Esophagus muscularis mucosa (tissue), 4 donors: ENCODE results near the gene FRMD5. TPM values are rescaled to one million over a fixed set of nuclear protein-coding genes. Genes with fewer than 3 reads are reported as not detected.

Experiments used
- DNase-seq: peaks from one replicate; pipeline ENCODE4 v3.0.0-alpha.2; 2017; ENCODE audit errors: extremely low spot score
- H3K27ac ChIP-seq, 4 donors: fragments of 200-600 bp; sonication (generic); replicated peaks in 1 of 4; 1 replicate in 3 of 4; 2 replicates in 1 of 4; pipeline ENCODE4 v1.5.1; 2016 to 2019; ENCODE audit warnings: mild to moderate bottlenecking in 1 of 4
- H3K27me3 ChIP-seq, 4 donors: fragments of 200-600 bp; sonication (generic); one replicate each; pipeline versions ENCODE4 v1.5.1 to v1.6.0; 2016 to 2019
- H3K36me3 ChIP-seq, 4 donors: fragments of 200-600 bp; sonication (generic); one replicate each; pipeline ENCODE4 v1.5.1; 2016 to 2019
- H3K4me1 ChIP-seq, 4 donors: fragments of 200-600 bp; sonication (generic); one replicate each; pipeline ENCODE4 v1.5.1; 2016 to 2019
- H3K4me3 ChIP-seq, 4 donors: fragments of 200-600 bp; sonication (generic); 1 replicate in 2 of 4; 2 replicates in 2 of 4; pipeline ENCODE4 v1.5.1; 2016 to 2019; ENCODE audit warnings: mild to moderate bottlenecking in 4 of 4, moderate library complexity in 1 of 4
- H3K9me3 ChIP-seq, 4 donors: fragments of 200-600 bp; sonication (generic); 1 replicate in 3 of 4; 2 replicates in 1 of 4; pipeline ENCODE4 v1.5.1; 2016 to 2019
- CTCF ChIP-seq, 3 experiments: fragments of 200-600 bp in 2 of 3; fragments of 450-650 bp in 1 of 3; sonication (generic) in 2 of 3; IDR thresholded peaks; one replicate each; pipeline ENCODE4 v1.5.1; 2017 to 2019; ENCODE audit warnings: antibody characterized with exemption in 3 of 3, mild to moderate bottlenecking in 2 of 3, moderate library complexity in 1 of 3
- EP300 ChIP-seq: sonication (generic); formaldehyde crosslinking; IDR thresholded peaks from one replicate; pipeline ENCODE4 v1.6.1; 2017; ENCODE audit warnings: antibody characterized with exemption
- POLR2A ChIP-seq: fragments of 450-650 bp; IDR thresholded peaks from one replicate; pipeline ENCODE4 v1.6.1; 2017; ENCODE audit warnings: antibody characterized with exemption, moderate library complexity, mild to moderate bottlenecking, low read depth
- POLR2AphosphoS5 ChIP-seq, 2 donors: sonication (generic); formaldehyde crosslinking; IDR thresholded peaks; one replicate each; pipeline ENCODE4 v1.6.1; 2017; ENCODE audit warnings: antibody characterized with exemption in 2 of 2
- WGBS: methylation state at CpG from one replicate; pipeline ENCODE4 v1.1.5; 2018; 5-methylcytosine and 5-hydroxymethylcytosine counted together
- intact Hi-C: fragments of 100-400 bp; cut with DNase I; formaldehyde crosslinking; loops from one replicate; pipeline ENCODE4 v1.15.1; 2023
- total RNA-seq, 4 donors: library from RNA; depleted of rRNA; stranded (reverse); fragments of >200 nt; gene quantifications; one replicate each; pipeline versions ENCODE4 v1.1.0 to v1.2.1, GENCODE V29; 2016

FRMD5 gene
- total RNA-seq, 4 donors from 2014 or later = 0.42 to 1.4 (median 0.67) TPM

GRCh38 chr15:43985976-43986680 is 208.9 kb downstream of the FRMD5 start:
- no peak overlapping the region for H3K27ac ChIP-seq
- no peaks in the 10 kb centered on the region for H3K9me3 ChIP-seq
- no peaks in the 10 kb centered on the region for H3K36me3 ChIP-seq
- TF ChIP-seq POLR2A (no peak), CTCF (IDR thresholded peaks at IDR 0.05) (no peak)
- H3K4me3 ChIP-seq = no peak overlapping the region
- H3K27me3 ChIP-seq = no peaks in the 10 kb centered on the region
- 70% methylated on average over 7 of the region's 7 CpGs for WGBS
- no peaks in the 10 kb centered on the region for H3K4me1 ChIP-seq
- DNase-seq = no peak
- intact Hi-C loops = no loop called here

GRCh38 chr15:43981576-43981975 is 213.5 kb downstream of the FRMD5 start:
- Histone ChIP-seq H3K36me3 (no peaks in the 10 kb centered on the region), H3K27me3 (no peaks in the 10 kb centered on the region), H3K9me3 (peaks cover 0 to 5% (median 0%) of the 10 kb centered on the region in 4 donors), H3K4me3 (no peak overlapping the region), H3K4me1 (no peaks in the 10 kb centered on the region), H3K27ac (no peak overlapping the region)
- no peak for TF ChIP-seq EP300
- TF ChIP-seq POLR2AphosphoS5 (IDR thresholded peaks at IDR 0.05) = no peak
- no peak for TF ChIP-seq POLR2A
- no peak for TF ChIP-seq CTCF (IDR thresholded peaks at IDR 0.05)
- intact Hi-C loops = no loop called here
- 64% methylated on average over 2 of the region's 2 CpGs for WGBS
- DNase-seq = peak; percentile 5

GRCh38 chr15:43977072-43977884 is 217.8 kb downstream of the FRMD5 start:
- H3K4me1 ChIP-seq = no peaks in the 10 kb centered on the region
- H3K27ac ChIP-seq = no peak overlapping the region
- H3K36me3 ChIP-seq = no peaks in the 10 kb centered on the region
- TF ChIP-seq EP300 (no peak), CTCF (IDR thresholded peaks at IDR 0.05) (no peak), POLR2AphosphoS5 (IDR thresholded peaks at IDR 0.05) (no peak), POLR2A (no peak)
- intact Hi-C loops = no loop called here
- H3K9me3 ChIP-seq = peaks cover 0 to 5% (median 0%) of the 10 kb centered on the region in 4 donors
- 92% methylated on average over 5 of the region's 5 CpGs for WGBS
- no peaks in the 10 kb centered on the region for H3K27me3 ChIP-seq
- H3K4me3 ChIP-seq = no peak overlapping the region
- no peak for DNase-seq

GRCh38 chr15:43975770-43976169 is 219.3 kb downstream of the FRMD5 start:
- no peaks in the 10 kb centered on the region for H3K27me3 ChIP-seq
- intact Hi-C loops = no loop called here
- 71% methylated on average over 1 of the region's 1 CpG for WGBS

More at GRCh38 chr15:43975770-43976169, 219.3 kb downstream of the FRMD5 start:
- Histone ChIP-seq H3K27ac (no peak overlapping the region), H3K9me3 (peaks cover 0 to 5% (median 0%) of the 10 kb centered on the region in 4 donors), H3K36me3 (no peaks in the 10 kb centered on the region), H3K4me1 (no peaks in the 10 kb centered on the region), H3K4me3 (no peak overlapping the region)
- TF ChIP-seq POLR2AphosphoS5 (IDR thresholded peaks at IDR 0.05) = no peak
- TF ChIP-seq CTCF (IDR thresholded peaks at IDR 0.05) = no peak
- TF ChIP-seq EP300 = no peak
- no peak for TF ChIP-seq POLR2A
- no peak for DNase-seq
